Suprapubic skin (tissue), 4 donors: ENCODE measurements around the gene SFPQ. TPM values are rescaled to one million over a fixed set of nuclear protein-coding genes. Genes with fewer than 3 reads are reported as not detected.
"Not testable (repeated sequence)": the region's sequence is repeated elsewhere in the genome, so short reads cannot be mapped to it uniquely, and the experiment has no call there.

Experiments used
- DNase-seq, 2 donors: peaks; one replicate each; pipeline ENCODE4 v3.0.0-alpha.2; 2019; ENCODE audit warnings: low spot score in 2 of 2
- H3K27ac ChIP-seq: fragments of 200-600 bp; sonication (generic); one replicate; pipeline ENCODE4 v1.5.1; 2019
- H3K27me3 ChIP-seq: fragments of 200-600 bp; sonication (generic); one replicate; pipeline ENCODE4 v1.5.1; 2019
- H3K36me3 ChIP-seq: fragments of 200-600 bp; sonication (generic); one replicate; pipeline ENCODE4 v1.5.1; 2019
- H3K4me1 ChIP-seq: fragments of 200-600 bp; sonication (generic); one replicate; pipeline ENCODE4 v1.5.1; 2019
- H3K4me3 ChIP-seq: fragments of 200-600 bp; sonication (generic); one replicate; pipeline ENCODE4 v1.5.1; 2019; ENCODE audit warnings: mild to moderate bottlenecking
- H3K9me3 ChIP-seq: fragments of 200-600 bp; sonication (generic); one replicate; pipeline ENCODE4 v1.5.1; 2019
- EP300 ChIP-seq: sonication (generic); formaldehyde crosslinking; IDR thresholded peaks from one replicate; pipeline ENCODE4 v1.6.1; 2017; ENCODE audit warnings: antibody characterized with exemption
- POLR2A ChIP-seq, 2 donors: fragments of 450-650 bp; IDR thresholded peaks; one replicate each; pipeline ENCODE4 v1.6.1; 2017; ENCODE audit warnings: antibody characterized with exemption in 2 of 2, mild to moderate bottlenecking in 2 of 2, moderate library complexity in 2 of 2
- POLR2AphosphoS5 ChIP-seq, 3 donors: sonication (generic); formaldehyde crosslinking; IDR thresholded peaks; one replicate each; pipeline ENCODE4 v1.6.1; 2017; ENCODE audit warnings: antibody characterized with exemption in 3 of 3
- WGBS: methylation state at CpG from one replicate; pipeline ENCODE4 v1.1.5; 2018; 5-methylcytosine and 5-hydroxymethylcytosine counted together
- total RNA-seq, 4 donors: library from RNA; depleted of rRNA; stranded (reverse); fragments of >200 nt; gene quantifications; one replicate each; pipeline ENCODE4 v1.1.0, GENCODE V29; 2016
- TF ChIP-seq, protein P1 (sequence below), 2 donors: fragments of 200-600 bp in 1 of 2; fragments of 450-650 bp in 1 of 2; sonication (generic) in 1 of 2; IDR thresholded peaks; one replicate each; pipeline ENCODE4 v1.5.1; 2016 to 2019; ENCODE audit warnings: antibody characterized with exemption in 2 of 2, mild to moderate bottlenecking in 1 of 2, moderate library complexity in 1 of 2

SFPQ gene
- total RNA-seq, 4 donors from 2014 or later, result 136 to 365 (median 191) TPM

DNA sequence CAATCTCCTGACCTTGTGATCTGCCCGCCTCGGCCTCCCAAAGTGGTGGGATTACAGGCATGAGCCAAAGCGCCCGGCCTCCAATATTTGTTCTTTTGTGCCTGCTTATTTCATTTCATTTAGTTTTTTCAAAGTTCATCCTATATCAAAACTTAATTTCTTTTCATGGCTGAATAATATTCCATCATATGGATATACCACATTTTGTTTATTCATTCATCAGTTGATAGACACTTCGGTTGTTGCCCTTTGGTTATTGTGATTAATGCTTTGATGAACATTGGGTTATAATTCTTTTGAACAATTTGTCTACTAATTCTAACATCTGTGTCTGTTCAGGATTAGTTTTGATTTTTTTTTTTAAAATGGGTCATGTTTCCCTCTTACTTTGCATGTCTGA is 41.7 kb downstream of the SFPQ start:
- WGBS, result 95% methylated on average over 5 of the region's 5 CpGs
- no peaks in the 10 kb centered on the region for H3K9me3 ChIP-seq
- H3K27me3 ChIP-seq, result no peaks in the 10 kb centered on the region
- no peak for DNase-seq
- H3K36me3 ChIP-seq, result no peaks in the 10 kb centered on the region
- TF ChIP-seq POLR2A (IDR thresholded peaks at IDR 0.05) (no peak), POLR2AphosphoS5 (IDR thresholded peaks at IDR 0.05) (no peak), EP300 (no peak)
- TF ChIP-seq, protein P1, sequence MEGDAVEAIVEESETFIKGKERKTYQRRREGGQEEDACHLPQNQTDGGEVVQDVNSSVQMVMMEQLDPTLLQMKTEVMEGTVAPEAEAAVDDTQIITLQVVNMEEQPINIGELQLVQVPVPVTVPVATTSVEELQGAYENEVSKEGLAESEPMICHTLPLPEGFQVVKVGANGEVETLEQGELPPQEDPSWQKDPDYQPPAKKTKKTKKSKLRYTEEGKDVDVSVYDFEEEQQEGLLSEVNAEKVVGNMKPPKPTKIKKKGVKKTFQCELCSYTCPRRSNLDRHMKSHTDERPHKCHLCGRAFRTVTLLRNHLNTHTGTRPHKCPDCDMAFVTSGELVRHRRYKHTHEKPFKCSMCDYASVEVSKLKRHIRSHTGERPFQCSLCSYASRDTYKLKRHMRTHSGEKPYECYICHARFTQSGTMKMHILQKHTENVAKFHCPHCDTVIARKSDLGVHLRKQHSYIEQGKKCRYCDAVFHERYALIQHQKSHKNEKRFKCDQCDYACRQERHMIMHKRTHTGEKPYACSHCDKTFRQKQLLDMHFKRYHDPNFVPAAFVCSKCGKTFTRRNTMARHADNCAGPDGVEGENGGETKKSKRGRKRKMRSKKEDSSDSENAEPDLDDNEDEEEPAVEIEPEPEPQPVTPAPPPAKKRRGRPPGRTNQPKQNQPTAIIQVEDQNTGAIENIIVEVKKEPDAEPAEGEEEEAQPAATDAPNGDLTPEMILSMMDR (IDR thresholded peaks at IDR 0.05), result no peak
- H3K4me3 ChIP-seq, result no peak overlapping the region
- no peak overlapping the region for H3K27ac ChIP-seq
- no peaks in the 10 kb centered on the region for H3K4me1 ChIP-seq

DNA sequence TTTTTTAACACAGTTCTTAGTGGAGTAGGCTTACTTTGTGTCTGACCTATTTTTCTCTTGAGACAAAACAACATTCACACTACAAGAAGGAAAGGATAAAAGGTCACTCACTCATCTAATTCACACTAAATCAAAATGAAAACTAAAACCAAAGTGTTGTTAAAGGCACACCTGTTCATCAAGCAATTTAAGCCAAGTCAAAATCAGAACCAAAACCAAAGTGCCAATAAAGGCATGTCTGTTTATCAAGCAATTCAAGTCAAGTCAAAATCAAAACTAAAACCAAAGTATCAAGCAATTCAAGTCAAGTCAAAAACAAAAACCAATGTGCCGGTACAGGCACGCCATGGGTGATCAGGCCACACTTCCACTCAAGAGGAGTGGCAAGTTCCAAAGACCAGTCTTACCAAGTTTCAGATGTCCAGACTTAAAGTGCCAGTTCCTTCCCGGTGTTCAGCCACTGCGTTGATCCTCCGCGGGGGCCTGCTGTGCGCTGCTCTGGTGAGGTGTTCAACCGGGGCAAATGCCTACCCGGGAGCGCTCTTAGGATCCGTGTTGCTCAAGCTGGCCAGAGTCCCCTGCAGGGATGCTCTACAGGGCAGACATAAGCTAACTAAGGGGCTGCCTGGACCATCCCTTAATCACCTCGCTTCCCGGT is 46.9 kb downstream of the SFPQ start:
- not testable (repeated sequence) for H3K36me3 ChIP-seq, H3K27me3 ChIP-seq, H3K27ac ChIP-seq, H3K9me3 ChIP-seq, H3K4me3 ChIP-seq, H3K4me1 ChIP-seq, DNase-seq
- WGBS, result 32% methylated on average over 11 of the region's 13 CpGs

DNA sequence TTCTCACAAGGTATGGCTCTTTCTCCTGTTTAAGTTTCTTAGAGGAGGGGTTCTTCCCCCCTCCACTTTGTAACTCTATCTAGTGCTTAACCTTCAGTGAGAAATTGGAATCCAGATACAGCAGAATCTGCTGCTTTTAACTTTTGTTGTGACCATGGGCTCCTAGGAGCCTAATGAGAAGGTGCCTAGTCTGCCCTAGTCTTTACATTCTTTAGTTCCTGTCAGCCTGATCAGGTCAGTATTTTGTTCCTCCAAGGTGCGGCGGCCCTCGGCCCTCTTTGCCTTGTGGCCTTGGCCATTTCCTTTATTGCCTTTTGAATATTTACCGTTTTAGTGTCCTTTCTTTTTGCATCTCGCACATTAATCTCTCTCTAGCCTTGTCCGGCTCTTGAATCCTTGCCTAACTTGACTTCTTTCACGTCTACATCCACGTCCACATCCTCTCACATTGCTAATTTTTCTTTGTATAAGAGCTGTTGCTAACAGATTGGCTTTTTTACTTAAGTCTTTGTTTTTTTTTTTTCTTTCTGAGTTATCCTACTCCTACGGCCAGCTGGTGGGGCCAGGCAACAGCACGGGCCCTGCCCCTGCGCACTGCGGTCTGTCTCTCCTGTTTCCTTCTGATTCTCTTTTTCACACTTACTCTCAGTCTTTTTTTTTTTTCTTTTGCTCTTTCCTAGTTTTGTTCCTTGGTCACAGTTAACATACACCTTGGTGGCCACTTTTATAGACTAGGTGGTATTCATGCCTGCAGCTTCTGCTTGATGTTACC is 49.0 kb downstream of the SFPQ start:
- Histone ChIP-seq H3K27me3 (no peaks in the 10 kb centered on the region), H3K9me3 (no peaks in the 10 kb centered on the region), H3K27ac (no peak overlapping the region), H3K4me1 (no peaks in the 10 kb centered on the region), H3K36me3 (no peaks in the 10 kb centered on the region), H3K4me3 (no peak overlapping the region)
- WGBS, result 87% methylated on average over 12 of the region's 12 CpGs
- TF ChIP-seq, protein P1 (IDR thresholded peaks at IDR 0.05), result no peak
- no peak for TF ChIP-seq POLR2AphosphoS5 (IDR thresholded peaks at IDR 0.05)
- TF ChIP-seq POLR2A (IDR thresholded peaks at IDR 0.05), result no peak
- TF ChIP-seq EP300, result no peak
- DNase-seq, result no peak

DNA sequence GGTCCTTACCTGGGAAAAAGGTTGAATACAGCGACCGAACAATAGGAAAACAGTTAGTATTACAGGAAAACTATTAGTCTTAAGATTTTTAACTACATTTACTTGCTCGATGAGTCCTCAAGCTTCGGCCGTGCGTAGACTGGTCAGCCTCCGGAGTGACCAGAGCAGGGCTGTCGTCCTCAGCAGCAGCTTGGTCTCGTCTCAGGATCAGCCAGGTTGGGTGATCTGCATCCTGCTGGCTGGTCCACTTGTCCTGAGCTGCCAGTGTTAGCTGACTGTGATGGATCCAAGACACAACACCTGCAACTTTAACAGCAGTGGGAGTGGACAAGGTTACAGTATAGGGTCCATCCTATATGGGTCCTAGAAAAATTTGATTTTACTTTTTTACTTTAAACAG is 50.2 kb downstream of the SFPQ start:
- not testable (repeated sequence) for DNase-seq, H3K27me3 ChIP-seq, H3K4me3 ChIP-seq, H3K27ac ChIP-seq, H3K9me3 ChIP-seq, H3K4me1 ChIP-seq, H3K36me3 ChIP-seq
- WGBS, result 80% methylated on average over 9 of the region's 9 CpGs

DNA sequence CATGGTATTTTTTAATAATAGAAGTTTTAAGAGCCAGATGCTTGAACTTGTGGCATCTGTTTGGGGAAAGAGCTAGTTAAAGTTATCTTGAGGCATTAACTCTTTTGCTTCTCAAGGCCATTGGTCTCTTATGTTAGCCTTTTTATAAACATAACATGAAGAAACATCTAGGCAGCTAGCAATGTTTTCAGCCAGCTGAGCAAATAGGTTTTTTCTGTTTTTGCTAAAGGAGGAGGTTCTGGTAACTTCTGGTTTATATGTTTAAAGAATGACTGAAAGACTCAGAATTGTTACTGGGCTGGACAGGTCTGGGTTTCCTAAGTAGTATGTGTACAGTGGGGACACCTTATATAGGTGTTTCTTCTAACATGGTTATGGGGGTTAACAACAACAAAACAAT is 50.7 kb downstream of the SFPQ start:
- not testable (repeated sequence) for H3K4me1 ChIP-seq, H3K4me3 ChIP-seq, H3K9me3 ChIP-seq, H3K27me3 ChIP-seq, H3K27ac ChIP-seq, DNase-seq, H3K36me3 ChIP-seq

DNA sequence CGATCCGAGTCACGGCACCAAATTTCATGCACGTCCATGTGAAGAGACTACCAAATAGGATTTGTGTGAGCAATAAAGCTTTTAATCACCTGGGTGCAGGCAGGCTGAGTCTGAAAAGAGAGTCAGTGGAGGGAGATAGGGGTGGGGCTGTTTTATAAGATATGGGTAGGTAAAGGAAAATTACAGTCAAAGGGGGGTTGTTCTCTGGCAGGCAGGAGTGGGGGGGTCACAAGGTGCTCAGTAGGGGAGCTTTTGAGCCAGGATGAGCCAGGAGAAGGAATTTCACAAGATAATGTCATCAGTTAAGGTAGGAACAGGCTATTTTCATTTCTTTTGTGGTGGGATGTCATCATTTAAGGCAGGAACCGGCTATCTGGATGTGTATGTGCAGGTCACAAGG is 55.4 kb downstream of the SFPQ start:
- not testable (repeated sequence) for DNase-seq, H3K4me1 ChIP-seq, H3K36me3 ChIP-seq, H3K27me3 ChIP-seq, H3K27ac ChIP-seq, H3K9me3 ChIP-seq, H3K4me3 ChIP-seq
- 93% methylated on average over 5 of the region's 5 CpGs for WGBS

DNA sequence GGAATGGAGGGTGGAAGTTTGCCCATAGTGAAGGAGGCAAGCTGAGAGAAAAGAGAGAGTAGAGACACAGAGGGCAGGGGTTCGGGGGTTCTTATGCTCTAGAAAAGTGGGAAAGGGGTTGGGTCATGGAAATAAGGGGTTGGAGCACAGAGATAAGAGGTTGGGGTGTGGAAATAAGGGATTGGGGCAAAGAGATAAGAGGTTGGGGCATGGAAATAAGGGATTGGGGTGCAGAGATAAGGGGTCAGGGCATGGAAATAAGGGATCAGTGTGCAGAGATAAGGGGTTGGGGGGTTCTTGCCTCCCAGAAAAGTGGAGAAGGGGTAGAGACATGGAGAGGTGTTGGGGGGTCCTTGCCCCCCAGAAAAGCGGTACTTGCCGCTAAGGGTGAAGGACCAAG is 56.2 kb downstream of the SFPQ start:
- Histone ChIP-seq H3K4me1 (no peaks in the 10 kb centered on the region), H3K4me3 (no peak overlapping the region), H3K27ac (no peak overlapping the region), H3K36me3 (no peaks in the 10 kb centered on the region), H3K27me3 (no peaks in the 10 kb centered on the region), H3K9me3 (no peaks in the 10 kb centered on the region)
- TF ChIP-seq POLR2A (IDR thresholded peaks at IDR 0.05) (no peak), EP300 (no peak), POLR2AphosphoS5 (IDR thresholded peaks at IDR 0.05) (no peak)
- TF ChIP-seq, protein P1 (IDR thresholded peaks at IDR 0.05), result no peak
- 96% methylated on average over 3 of the region's 3 CpGs for WGBS
- DNase-seq, result no peak

Other genes with a start within 250 kb of the SFPQ start
- 10 to 100 TPM in 1 of 4 donors, 1 to 10 TPM in 3; 6.5 to 12.2 (median 8.6) TPM for gene TMEM35B, start 207.8 kb downstream of the SFPQ start, total RNA-seq
- 10 to 100 TPM; 14.4 to 26.2 (median 14.9) TPM for gene ZMYM6, start 161.2 kb downstream of the SFPQ start, total RNA-seq
- gene ZMYM1, start 113.8 kb downstream of the SFPQ start, total RNA-seq, result 10 to 100 TPM in 2 of 4 donors, 1 to 10 TPM in 2; 6.7 to 15.9 (median 12.0) TPM
- gene ZMYM4, start 75.6 kb upstream of the SFPQ start, total RNA-seq, result 10 to 100 TPM; 16.9 to 43.0 (median 19.6) TPM